Measurements from ENCODE around the gene MKI67.

DNA sequence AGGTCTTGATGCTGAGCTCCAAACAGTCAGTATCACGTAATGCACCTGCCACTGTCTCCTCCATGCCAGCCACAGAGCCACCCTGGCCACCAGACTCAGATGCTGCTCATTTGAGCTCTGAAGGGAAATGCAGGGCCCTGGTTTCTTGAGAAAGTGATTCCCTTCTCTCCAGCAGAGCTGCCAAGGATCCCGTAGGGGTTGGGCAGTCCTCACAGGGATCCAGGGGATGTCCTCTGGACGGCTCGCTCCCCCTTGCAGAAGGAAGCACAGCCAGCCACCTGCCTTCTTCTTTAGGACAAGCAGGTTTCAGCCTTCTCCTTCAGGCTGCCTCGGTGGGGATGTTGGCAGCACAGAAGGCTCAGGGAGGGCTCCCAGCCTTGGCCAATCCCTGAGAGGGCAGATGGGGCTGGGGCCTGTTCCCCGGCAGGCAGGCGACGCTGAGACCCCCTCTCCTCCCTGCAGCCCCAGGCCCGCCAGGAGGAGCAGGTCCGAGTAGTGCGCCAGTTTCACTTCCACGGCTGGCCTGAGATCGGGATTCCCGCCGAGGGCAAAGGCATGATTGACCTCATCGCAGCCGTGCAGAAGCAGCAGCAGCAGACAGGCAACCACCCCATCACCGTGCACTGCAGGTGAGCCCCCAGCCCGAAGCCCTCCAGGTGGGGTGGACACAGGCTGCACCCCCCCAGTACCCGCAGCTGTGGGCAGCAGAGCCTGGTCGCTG, 48.9 kb downstream of the MKI67 start:
- TF ChIP-seq ZNF274 (IDR thresholded peaks at IDR 0.05; ENCODE audit: low read depth, low read length) (no peak), YY1 (IDR thresholded peaks at IDR 0.05; ENCODE audit: insufficient read depth, insufficient read length) (no peak)
